Subcutaneous adipose tissue (tissue), 4 donors: Measurements from ENCODE around the gene LIN7C. TPM values are rescaled to one million over a fixed set of nuclear protein-coding genes. Genes with fewer than 3 reads are reported as not detected.

Experiments
- small RNA-seq: library from RNA; depleted of rRNA; stranded (forward); fragments of <200 nt; gene quantifications from one replicate; pipeline ENCODE3, GENCODE V24; 2016
- total RNA-seq, 4 donors: library from RNA; depleted of rRNA; stranded (reverse); fragments of >200 nt; gene quantifications; one replicate each; pipeline ENCODE4 v1.1.0, GENCODE V29; 2016

LIN7C gene
- total RNA-seq, 4 donors from 2014 or later = 26.4 to 50.4 (median 34.0) TPM

Small RNAs within 50 kb of the gene (small RNA-seq; reads per million reads assigned to genes)
- gene AC100771.1 = not detected
- gene MIR8087 = not detected
- gene RNA5SP339 = not detected

Other genes with a start within 250 kb of the LIN7C start
- 1 to 10 TPM; 1.8 to 4.7 (median 3.0) TPM for gene CCDC34, start 143.6 kb downstream of the LIN7C start, total RNA-seq
- gene LGR4, start 34.0 kb downstream of the LIN7C start, total RNA-seq = 100 to 1,000 TPM in 1 of 4 donors, 10 to 100 TPM in 3; 41.3 to 106 (median 48.8) TPM
- gene BDNF, start 193.7 kb upstream of the LIN7C start, total RNA-seq = under 1 TPM in 1 of 4 donors, not detected in 3; 0.17 TPM